Upper lobe of left lung (tissue), 4 donors: Measurements from ENCODE around the gene KRT3.

Source experiments
- EP300 ChIP-seq, 4 donors: sonication (generic); formaldehyde crosslinking; IDR thresholded peaks; one replicate each; pipeline ENCODE4 v1.5.1; 2017; ENCODE audit warnings: antibody characterized with exemption in 4 of 4, control low read depth in 2 of 4
- POLR2A ChIP-seq, 4 donors: fragments of 450-650 bp; IDR thresholded peaks; one replicate each; pipeline ENCODE4 v1.5.1; 2016 to 2017; ENCODE audit warnings: antibody characterized with exemption in 4 of 4, mild to moderate bottlenecking in 2 of 4
- TF ChIP-seq, protein P1 (sequence below), 6 experiments: fragments of 450-650 bp in 4 of 6; fragments of 200-600 bp in 2 of 6; sonication (generic) in 2 of 6; IDR thresholded peaks; one replicate each; pipeline ENCODE4 v1.5.1; 2016 to 2019; ENCODE audit warnings: antibody characterized with exemption in 6 of 6

DNA sequence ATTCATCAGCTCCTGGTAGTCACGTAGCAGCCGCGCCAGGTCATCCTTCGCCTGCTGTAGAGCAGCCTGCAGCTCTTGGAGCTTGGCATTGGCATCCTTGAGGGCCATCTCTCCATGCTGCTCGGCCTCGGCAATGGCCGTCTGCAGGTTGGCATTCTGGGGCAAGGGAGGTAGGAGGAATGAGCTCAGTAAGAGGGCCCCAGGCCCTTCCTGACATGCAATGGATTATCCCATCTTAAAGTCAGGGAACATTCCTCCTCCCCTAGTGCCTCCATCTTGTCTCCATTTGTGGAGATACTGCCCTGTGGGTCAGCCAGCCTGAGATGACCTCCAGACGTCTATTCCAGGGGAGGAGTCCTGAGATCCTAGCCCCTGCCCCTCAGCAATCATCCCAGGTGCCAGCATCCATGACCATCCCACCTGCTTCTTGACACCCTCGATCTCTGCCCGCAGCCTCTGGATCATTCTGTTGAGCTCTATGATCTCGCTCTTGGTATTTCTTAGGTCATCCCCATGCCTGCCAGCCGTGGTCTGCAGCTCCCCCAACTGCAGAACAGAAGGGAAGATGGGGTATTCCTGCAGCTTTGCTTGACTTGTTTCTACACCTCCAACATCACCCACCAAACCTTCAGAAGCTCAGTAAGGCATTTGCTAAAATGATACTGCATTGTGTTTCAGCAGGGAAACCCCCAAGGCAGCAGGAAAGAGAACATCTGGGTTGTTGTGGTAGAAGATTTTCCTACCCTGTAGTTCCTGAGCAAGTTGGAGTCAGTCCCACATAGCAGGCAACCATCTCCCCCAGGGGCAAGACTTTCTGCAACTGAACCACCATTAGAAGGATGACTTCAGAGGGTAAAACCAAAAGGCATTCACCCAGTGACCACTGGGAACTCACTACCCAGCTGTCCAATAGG is 4.4 kb downstream of the KRT3 start:
- TF ChIP-seq, protein P1, sequence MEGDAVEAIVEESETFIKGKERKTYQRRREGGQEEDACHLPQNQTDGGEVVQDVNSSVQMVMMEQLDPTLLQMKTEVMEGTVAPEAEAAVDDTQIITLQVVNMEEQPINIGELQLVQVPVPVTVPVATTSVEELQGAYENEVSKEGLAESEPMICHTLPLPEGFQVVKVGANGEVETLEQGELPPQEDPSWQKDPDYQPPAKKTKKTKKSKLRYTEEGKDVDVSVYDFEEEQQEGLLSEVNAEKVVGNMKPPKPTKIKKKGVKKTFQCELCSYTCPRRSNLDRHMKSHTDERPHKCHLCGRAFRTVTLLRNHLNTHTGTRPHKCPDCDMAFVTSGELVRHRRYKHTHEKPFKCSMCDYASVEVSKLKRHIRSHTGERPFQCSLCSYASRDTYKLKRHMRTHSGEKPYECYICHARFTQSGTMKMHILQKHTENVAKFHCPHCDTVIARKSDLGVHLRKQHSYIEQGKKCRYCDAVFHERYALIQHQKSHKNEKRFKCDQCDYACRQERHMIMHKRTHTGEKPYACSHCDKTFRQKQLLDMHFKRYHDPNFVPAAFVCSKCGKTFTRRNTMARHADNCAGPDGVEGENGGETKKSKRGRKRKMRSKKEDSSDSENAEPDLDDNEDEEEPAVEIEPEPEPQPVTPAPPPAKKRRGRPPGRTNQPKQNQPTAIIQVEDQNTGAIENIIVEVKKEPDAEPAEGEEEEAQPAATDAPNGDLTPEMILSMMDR (IDR thresholded peaks at IDR 0.05): no peak
- TF ChIP-seq EP300 (IDR thresholded peaks at IDR 0.05) (no peak), POLR2A (IDR thresholded peaks at IDR 0.05) (no peak)
